Upper lobe of left lung (tissue), 4 donors: ENCODE data around the gene GDF10.

Source experiments
- EP300 ChIP-seq, 4 donors: sonication (generic); formaldehyde crosslinking; IDR thresholded peaks; one replicate each; pipeline ENCODE4 v1.5.1; 2017; ENCODE audit warnings: antibody characterized with exemption in 4 of 4, control low read depth in 2 of 4
- POLR2A ChIP-seq, 4 donors: fragments of 450-650 bp; IDR thresholded peaks; one replicate each; pipeline ENCODE4 v1.5.1; 2016 to 2017; ENCODE audit warnings: antibody characterized with exemption in 4 of 4, mild to moderate bottlenecking in 2 of 4
- POLR2AphosphoS5 ChIP-seq, 2 donors: sonication (generic); formaldehyde crosslinking; IDR thresholded peaks; one replicate each; pipeline ENCODE4 v1.5.1; 2017; ENCODE audit warnings: antibody characterized with exemption in 2 of 2
- TF ChIP-seq, protein P1 (sequence below), 6 experiments: fragments of 450-650 bp in 4 of 6; fragments of 200-600 bp in 2 of 6; sonication (generic) in 2 of 6; IDR thresholded peaks; one replicate each; pipeline ENCODE4 v1.5.1; 2016 to 2019; ENCODE audit warnings: antibody characterized with exemption in 6 of 6

DNA sequence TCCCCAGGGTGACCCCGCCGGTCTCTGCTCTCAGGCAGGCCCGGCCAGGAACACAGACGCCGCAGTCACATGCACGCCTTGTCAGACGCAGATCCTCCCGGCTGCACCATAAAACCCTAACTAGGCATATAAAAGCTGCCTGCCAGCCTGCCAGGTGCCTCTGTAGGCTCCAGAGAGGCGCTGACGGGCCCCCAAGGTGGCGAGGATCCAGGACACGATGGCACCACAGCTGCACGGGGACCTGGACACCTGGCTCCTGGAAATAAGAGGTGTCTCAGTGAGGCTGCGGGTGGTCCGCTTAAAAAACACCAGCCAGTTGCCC lies 21.9 kb upstream of the GDF10 start:
- TF ChIP-seq, protein P1, sequence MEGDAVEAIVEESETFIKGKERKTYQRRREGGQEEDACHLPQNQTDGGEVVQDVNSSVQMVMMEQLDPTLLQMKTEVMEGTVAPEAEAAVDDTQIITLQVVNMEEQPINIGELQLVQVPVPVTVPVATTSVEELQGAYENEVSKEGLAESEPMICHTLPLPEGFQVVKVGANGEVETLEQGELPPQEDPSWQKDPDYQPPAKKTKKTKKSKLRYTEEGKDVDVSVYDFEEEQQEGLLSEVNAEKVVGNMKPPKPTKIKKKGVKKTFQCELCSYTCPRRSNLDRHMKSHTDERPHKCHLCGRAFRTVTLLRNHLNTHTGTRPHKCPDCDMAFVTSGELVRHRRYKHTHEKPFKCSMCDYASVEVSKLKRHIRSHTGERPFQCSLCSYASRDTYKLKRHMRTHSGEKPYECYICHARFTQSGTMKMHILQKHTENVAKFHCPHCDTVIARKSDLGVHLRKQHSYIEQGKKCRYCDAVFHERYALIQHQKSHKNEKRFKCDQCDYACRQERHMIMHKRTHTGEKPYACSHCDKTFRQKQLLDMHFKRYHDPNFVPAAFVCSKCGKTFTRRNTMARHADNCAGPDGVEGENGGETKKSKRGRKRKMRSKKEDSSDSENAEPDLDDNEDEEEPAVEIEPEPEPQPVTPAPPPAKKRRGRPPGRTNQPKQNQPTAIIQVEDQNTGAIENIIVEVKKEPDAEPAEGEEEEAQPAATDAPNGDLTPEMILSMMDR (IDR thresholded peaks at IDR 0.05): no peak
- TF ChIP-seq EP300 (IDR thresholded peaks at IDR 0.05) (no peak), POLR2AphosphoS5 (IDR thresholded peaks at IDR 0.05) (no peak), POLR2A (IDR thresholded peaks at IDR 0.05) (no peak)
